Measurements from ENCODE around the gene PRKACB. TPM values are rescaled to one million over a fixed set of nuclear protein-coding genes. Genes with fewer than 3 reads are reported as not detected.

Gene PRKACB
- total and polyA plus RNA-seq, 2 of the 8 experiments (the other 6 are each of a cell fraction or from before 2014, with no cell fraction given) = 7.8 to 31.0 TPM

GRCh38 chr1:84166797-84167196 lies 22.7 kb downstream of the PRKACB start:
- TF ChIP-seq YY1 (IDR thresholded peaks at IDR 0.05; ENCODE audit: low read depth, low read length) = no peak
- TF ChIP-seq SP1 (IDR thresholded peaks at IDR 0.05; ENCODE audit: low read depth, low read length) = no peak
- no peak for TF ChIP-seq POLR2AphosphoS5 (IDR thresholded peaks at IDR 0.05; ENCODE audit: low read depth, low read length)
- TF ChIP-seq POLR2A (IDR thresholded peaks at IDR 0.05; ENCODE audit: control extremely low read depth in 1 of 2, low read depth in 2 of 2, low read length in 2 of 2) = no peak
- ChIA-PET POLR2A (ENCODE audit: partially characterized antibody) (no interaction called here), CTCF (ENCODE audit: partially characterized antibody) (no interaction called here)
- no peak overlapping the region for H2BK120ac ChIP-seq (replicated peaks; ENCODE audit: low read depth, low read length)
- H4K20me1 ChIP-seq (replicated peaks in 1 of 2; ENCODE audit: control insufficient read depth in 1 of 2, insufficient read depth in 2 of 2, low read length in 2 of 2) = no peaks in the 10 kb centered on the region
- peaks cover 0 to 2% of the 10 kb centered on the region in 2 experiments; a peak in 1 of 4 replicates for H3K79me2 ChIP-seq (ENCODE audit: control insufficient read depth in 1 of 2, insufficient read depth in 2 of 2, low read length in 2 of 2)
- H2AFZ ChIP-seq (ENCODE audit: low read length) = no peak overlapping the region
- no peak for DNase-seq (ENCODE audit: low read depth in 1 of 2, low spot score in 2 of 2)
- no peak overlapping the region for H4K91ac ChIP-seq (replicated peaks; ENCODE audit: insufficient read length, low read length)
- H2BK5ac ChIP-seq (ENCODE audit: low read depth, low read length) = no peak overlapping the region
- no peak overlapping the region for H3K4ac ChIP-seq (replicated peaks; ENCODE audit: insufficient read length, low read depth, low read length)
- no peak overlapping the region for H2BK15ac ChIP-seq (ENCODE audit: low read length)
- H3K23ac ChIP-seq (ENCODE audit: insufficient read length) = no peak overlapping the region
- no peak overlapping the region for H3K56ac ChIP-seq (replicated peaks; ENCODE audit: insufficient read length, low read depth, low read length)
- no peaks in the 10 kb centered on the region for H3K27me3 ChIP-seq (replicated peaks in 1 of 4; ENCODE audit: control insufficient read depth in 3 of 4, extremely low read depth in 1 of 4, insufficient read depth in 3 of 4, low read length in 3 of 4)
- H3K36me3 ChIP-seq (ENCODE audit: control insufficient read depth in 2 of 4, insufficient read depth in 4 of 4, low read length in 3 of 4) = no peaks in the 10 kb centered on the region; a peak in 1 of 8 replicates
- no peaks in the 10 kb centered on the region for H3K79me1 ChIP-seq (ENCODE audit: low read depth, low read length)
- no peaks in the 10 kb centered on the region for H3K23me2 ChIP-seq (ENCODE audit: low read depth, low read length)
- H3K27ac ChIP-seq (ENCODE audit: low read depth, low read length) = no peak overlapping the region
- H3K9me3 ChIP-seq (ENCODE audit: insufficient read depth in 2 of 2, low read depth in 1 of 2, low read length in 1 of 2) = no peaks in the 10 kb centered on the region
- no peaks in the 10 kb centered on the region; a peak in 1 of 7 replicates for H3K4me1 ChIP-seq (replicated peaks in 1 of 4; ENCODE audit: control insufficient read depth in 3 of 4, insufficient read depth in 4 of 4, low read length in 3 of 4)
- H3K4me3 ChIP-seq (ENCODE audit: extremely low read depth in 1 of 4, insufficient read depth in 2 of 4, low read depth in 3 of 4, low read length in 4 of 4) = no peak overlapping the region
- no peak overlapping the region for H2AK5ac ChIP-seq (ENCODE audit: low read depth, low read length)
- no peak for FAIRE-seq
- WGBS, 2 experiments (ENCODE audit: extremely low coverage in 1 of 2, insufficient coverage in 1 of 2, insufficient read length in 1 of 2, insufficient replicate concordance in 2 of 2, low coverage in 1 of 2, low lambda C conversion rate in 2 of 2, missing lambda C conversion rate in 1 of 2) = 65% methylated on average over 1 of the region's 1 CpG; no CpG with 5 or more reads in 1 of the 2 experiments
- H4K5ac ChIP-seq (ENCODE audit: insufficient read length, low read depth, low read length) = no peak overlapping the region
- no peak overlapping the region for H3K4me2 ChIP-seq (ENCODE audit: insufficient read depth in 1 of 2, low read depth in 2 of 2, low read length in 2 of 2)
- no peak overlapping the region for H3K18ac ChIP-seq (ENCODE audit: extremely low read depth, low read length)
- H3K14ac ChIP-seq (ENCODE audit: insufficient read length) = no peak overlapping the region
- no peak overlapping the region for H4K8ac ChIP-seq (ENCODE audit: extremely low read depth, insufficient read depth, low read length)
- no peak overlapping the region for H2BK12ac ChIP-seq (ENCODE audit: low read depth, low read length)
- H2BK20ac ChIP-seq (ENCODE audit: low read length) = no peak overlapping the region
- no peak overlapping the region for H3K9ac ChIP-seq (replicated peaks in 1 of 4; ENCODE audit: extremely low read depth in 1 of 4, low read depth in 3 of 4, low read length in 3 of 4)

Measured in H1 (cell line).